WTC11 (cell line): ENCODE data around the gene REPS2.

Experiments
- AR ChIP-seq: fragments of 250-450 bp; sonication (Bioruptor Pico); IDR thresholded peaks from 2 replicates; pipeline ENCODE4 v1.9.0; 2021; ENCODE audit warnings: mild to moderate bottlenecking
- CTCF ChIP-seq: fragments of 200-600 bp; IDR thresholded peaks from 2 replicates; pipeline ENCODE4 v1.8.0; 2022; ENCODE audit warnings: antibody characterized with exemption
- ETV6 ChIP-seq: sonication (generic); formaldehyde crosslinking; IDR thresholded peaks from 2 replicates; pipeline ENCODE4 v1.8.1; 2022; ENCODE audit warnings: mild to moderate bottlenecking, missing genetic modification reagents
- FOXP4 ChIP-seq: sonication (generic); formaldehyde crosslinking; IDR thresholded peaks from 2 replicates; pipeline ENCODE4 v1.8.0; 2022; ENCODE audit warnings: mild to moderate bottlenecking, missing genetic modification reagents
- MAX ChIP-seq: sonication (generic); formaldehyde crosslinking; IDR thresholded peaks from 2 replicates; pipeline ENCODE4 v1.8.0; 2022; ENCODE audit warnings: mild to moderate bottlenecking, missing genetic modification reagents
- ZBTB43 ChIP-seq: sonication (generic); formaldehyde crosslinking; IDR thresholded peaks from 2 replicates; pipeline ENCODE4 v1.8.1; 2023; ENCODE audit warnings: mild to moderate bottlenecking, missing genetic modification reagents

GRCh38 chrX:16999275-16999674, 52.8 kb downstream of the REPS2 start:
- TF ChIP-seq AR (CRISPR knock-in tag), result no peak
- no peak for TF ChIP-seq ETV6
- TF ChIP-seq FOXP4 (CRISPR knock-in tag), result no peak
- no peak for TF ChIP-seq ZBTB43
- TF ChIP-seq CTCF, result no peak
- TF ChIP-seq MAX (CRISPR knock-in tag), result no peak
